Measurements from ENCODE around the gene CFAP97.

Gene CFAP97

DNA sequence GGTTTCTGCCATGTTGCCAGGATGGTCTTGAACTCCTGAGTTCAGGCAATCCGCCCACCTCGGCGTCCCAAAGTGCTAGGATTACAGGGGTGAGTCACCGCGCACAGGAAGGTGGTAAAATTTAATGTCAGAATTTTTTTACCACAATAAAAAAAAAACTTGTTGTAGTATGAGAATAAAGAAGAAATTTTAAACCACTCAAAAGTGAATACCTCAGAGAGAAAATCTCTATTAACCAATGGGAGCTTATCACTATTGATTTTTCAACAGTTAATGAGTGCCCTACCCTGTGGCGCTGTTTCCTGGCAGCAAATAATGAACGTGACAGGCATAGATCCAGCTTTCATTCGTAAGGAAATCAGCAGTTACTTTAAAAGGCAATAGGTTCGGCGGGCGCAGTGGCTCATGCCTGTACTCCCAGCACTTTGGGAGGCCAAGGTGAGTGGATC, 93.4 kb downstream of the CFAP97 start:
- DNase-seq (ENCODE audit: low read depth in 2 of 2), result no peak

DNA sequence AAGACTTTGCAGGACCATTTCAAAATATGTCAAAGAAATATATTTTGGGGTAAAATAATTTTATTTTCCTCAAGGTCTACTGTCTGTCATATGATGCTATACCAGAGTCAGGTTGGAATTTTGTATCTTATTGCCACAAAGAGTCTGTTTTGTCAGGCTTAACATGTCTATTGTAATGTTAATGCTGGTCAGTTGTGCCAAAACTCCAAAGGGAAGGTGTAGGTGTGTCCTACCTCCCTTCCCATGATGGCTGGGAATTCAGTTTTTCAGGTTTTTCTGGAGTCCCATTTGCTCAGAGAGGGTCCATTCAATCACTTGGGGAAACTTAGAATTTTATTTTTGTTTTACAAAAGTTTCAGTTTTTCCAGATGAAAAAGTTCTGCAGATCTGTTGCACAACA, 94.1 kb downstream of the CFAP97 start:
- no peak for DNase-seq (ENCODE audit: low read depth in 2 of 2)

Measured in stimulated activated CD4-positive, alpha-beta T cell treated with anti-CD3 and anti-CD28 coated beads, Interleukin-1b, Interleukin-23, amount 100 ng/mL, for 4 hours (primary cell).